ENCODE data around the gene CDC42SE1. TPM values are rescaled to one million over a fixed set of nuclear protein-coding genes. Genes with fewer than 3 reads are reported as not detected.

The CDC42SE1 gene
- total and polyA plus RNA-seq, 9 of the 15 experiments (the other 6 are each of a cell fraction or from before 2014, with no cell fraction given): 78.1 to 189 (median 114) TPM

GRCh38 chr1:151060007-151060656 lies 710 bp upstream of the CDC42SE1 start, which contains the start of gene MLLT11 (continued):
- TF ChIP-seq E2F6 (IDR thresholded peaks at IDR 0.05; ENCODE audit: borderline replicate concordance in 1 of 2, extremely low read depth in 1 of 2, insufficient read depth in 1 of 2, insufficient read length in 1 of 2, low read depth in 1 of 2, low read length in 1 of 2, poor library complexity in 1 of 2, severe bottlenecking in 1 of 2) (peak in 1 of 2 experiments; percentile 14), KDM5B (IDR thresholded peaks at IDR 0.05; ENCODE audit: insufficient replicate concordance, low read depth, low read length) (peak; percentile 40), CEBPB (tag; IDR thresholded peaks at IDR 0.05) (no peak), ZNF407 (IDR thresholded peaks at IDR 0.05; ENCODE audit: low read depth) (no peak), TAF9B (IDR thresholded peaks at IDR 0.05; ENCODE audit: partially characterized antibody) (peak; percentile 64), EGR1 (conservative IDR thresholded peaks at IDR 0.05) (peak; percentile 76), MIER1 (IDR thresholded peaks at IDR 0.05; ENCODE audit: low read depth) (peak; percentile 9; the same call in 1 of the 2 replicates), PRMT5 (CRISPR knock-in tag; IDR thresholded peaks at IDR 0.05) (no peak), ELF4 (CRISPR knock-in tag; IDR thresholded peaks at IDR 0.05) (no peak), ZEB2 (IDR thresholded peaks at IDR 0.05) (no peak), SMARCB1 (IDR thresholded peaks at IDR 0.05; ENCODE audit: insufficient read length, low read depth) (peak; percentile 73), RBM15 (IDR thresholded peaks at IDR 0.05; ENCODE audit: insufficient read depth, low read length) (no peak), ZNF197 (CRISPR knock-in tag; IDR thresholded peaks at IDR 0.05; ENCODE audit: low read depth) (no peak), CXXC5 (CRISPR knock-in tag; IDR thresholded peaks at IDR 0.05) (0 out of 2 replicates have a peak, but pooled peaks have one; percentile 35), HDAC1 (IDR thresholded peaks at IDR 0.05) (peak in 1 of 2 experiments; percentile 34; a peak in 1 of 4 replicates), POLR2AphosphoS5 (IDR thresholded peaks at IDR 0.05; ENCODE audit: control insufficient read depth, insufficient read depth, low read depth, low read length) (peak; percentile 44), NFE2 (IDR thresholded peaks at IDR 0.05; ENCODE audit: low read depth) (peak; percentile 85)

All from K562 (cell line).